HEK293 (cell line): ENCODE results near the gene SCNN1A.

ENCODE experiments used
- CTCF ChIA-PET: fragments of 350-600 bp; formaldehyde crosslinking; extraction: SDS; loops from one replicate; lab custom pipeline; 2021; ENCODE audit warnings: antibody characterized with exemption; lab: Yijun Ruan, JAX
- POLR2A ChIA-PET: fragments of 300-600 bp; formaldehyde crosslinking; extraction: SDS; loops from one replicate; lab custom pipeline; 2020; ENCODE audit warnings: antibody characterized with exemption, inconsistent platforms; lab: Yijun Ruan, JAX
- H3K27ac ChIP-seq: fragments of 200-500 bp; sonication (Bioruptor generic); 2 replicates; pipeline ENCODE4 v1.5.1; 2014; ENCODE audit warnings: low read depth, low read length, control low read depth, inconsistent platforms; ENCODE audit errors: extremely low read depth
- H3K36me3 ChIP-seq, 2 experiments: fragments of 200-500 bp in 1 of 2; sonication (Bioruptor generic) in 1 of 2; 1 replicate in 1 of 2; 2 replicates in 1 of 2; pipeline ENCODE4 v1.5.1; 2014 to 2017; ENCODE audit warnings: inconsistent platforms in 2 of 2, low read length in 2 of 2; ENCODE audit not compliant: control insufficient read depth in 2 of 2, insufficient read depth in 1 of 2
- H3K4me1 ChIP-seq: fragments of 200-500 bp; sonication (Bioruptor generic); 2 replicates; pipeline ENCODE4 v1.5.1; 2014; ENCODE audit warnings: mild to moderate bottlenecking, low read length, inconsistent platforms; ENCODE audit not compliant: control insufficient read depth, insufficient read depth
- H3K4me3 ChIP-seq: 2 replicates; pipeline ENCODE4 v1.5.1; 2011; ENCODE audit warnings: low read depth, mild to moderate bottlenecking, control low read depth, low read length, moderate library complexity
- H3K9me3 ChIP-seq: fragments of 200-500 bp; sonication (Bioruptor generic); 2 replicates; pipeline ENCODE4 v1.5.1; 2014; ENCODE audit warnings: low read depth, low read length, inconsistent platforms; ENCODE audit not compliant: control insufficient read depth, insufficient read depth
- BCL11B ChIP-seq: fragments of 450-650 bp; formaldehyde crosslinking; IDR thresholded peaks from 2 replicates; pipeline ENCODE4 v1.5.1; 2016; ENCODE audit warnings: low read depth, missing biosample characterization, missing genetic modification characterization
- EGR2 ChIP-seq: fragments of 450-650 bp; formaldehyde crosslinking; IDR thresholded peaks from 2 replicates; pipeline ENCODE4 v1.5.1; 2016; ENCODE audit warnings: low read depth, missing biosample characterization, missing genetic modification characterization
- FEZF1 ChIP-seq: fragments of 450-650 bp; formaldehyde crosslinking; IDR thresholded peaks from 2 replicates; pipeline ENCODE4 v1.5.1; 2016; ENCODE audit warnings: missing biosample characterization, missing genetic modification characterization
- GLIS1 ChIP-seq: fragments of 450-650 bp; formaldehyde crosslinking; IDR thresholded peaks from 2 replicates; pipeline ENCODE4 v1.5.1; 2016; ENCODE audit warnings: missing biosample characterization, missing genetic modification characterization
- REPIN1 ChIP-seq: fragments of 450-650 bp; formaldehyde crosslinking; IDR thresholded peaks from 2 replicates; pipeline ENCODE4 v1.5.1; 2017; ENCODE audit warnings: missing biosample characterization, missing genetic modification characterization, low read depth
- ZIC2 ChIP-seq: fragments of 450-650 bp; formaldehyde crosslinking; IDR thresholded peaks from 2 replicates; pipeline ENCODE4 v1.5.1; 2016; ENCODE audit warnings: missing biosample characterization, missing genetic modification characterization
- ZNF146 ChIP-seq: fragments of 450-650 bp; formaldehyde crosslinking; IDR thresholded peaks from 2 replicates; pipeline ENCODE4 v1.5.1; 2016; ENCODE audit warnings: missing biosample characterization, missing genetic modification characterization
- ZNF184 ChIP-seq: fragments of 450-650 bp; IDR thresholded peaks from 2 replicates; pipeline ENCODE4 v1.5.1; 2018; ENCODE audit warnings: missing biosample characterization, mild to moderate bottlenecking, missing genetic modification characterization
- ZNF202 ChIP-seq: fragments of 450-650 bp; formaldehyde crosslinking; IDR thresholded peaks from 2 replicates; pipeline ENCODE4 v1.5.1; 2016; ENCODE audit warnings: missing biosample characterization, missing genetic modification characterization, borderline replicate concordance
- ZNF239 ChIP-seq: fragments of 450-650 bp; formaldehyde crosslinking; IDR thresholded peaks from 2 replicates; pipeline ENCODE4 v1.5.1; 2016; ENCODE audit warnings: missing biosample characterization, missing genetic modification characterization
- ZNF248 ChIP-seq: fragments of 450-650 bp; formaldehyde crosslinking; IDR thresholded peaks from 2 replicates; pipeline ENCODE4 v1.5.1; 2017; ENCODE audit warnings: missing biosample characterization, missing genetic modification characterization
- ZNF324 ChIP-seq: fragments of 450-650 bp; formaldehyde crosslinking; IDR thresholded peaks from 2 replicates; pipeline ENCODE4 v1.5.1; 2016; ENCODE audit warnings: missing biosample characterization, missing genetic modification characterization
- ZNF350 ChIP-seq: fragments of 450-650 bp; formaldehyde crosslinking; IDR thresholded peaks from 2 replicates; pipeline ENCODE4 v1.5.0; 2017; ENCODE audit warnings: missing biosample characterization, mild to moderate bottlenecking, missing genetic modification characterization
- ZNF530 ChIP-seq: fragments of 450-650 bp; formaldehyde crosslinking; IDR thresholded peaks from 2 replicates; pipeline ENCODE4 v1.5.1; 2016; ENCODE audit warnings: low read depth, missing biosample characterization, missing genetic modification characterization
- ZNF600 ChIP-seq: fragments of 450-650 bp; formaldehyde crosslinking; IDR thresholded peaks from 2 replicates; pipeline ENCODE4 v1.5.1; 2016; ENCODE audit warnings: missing biosample characterization, missing genetic modification characterization
- ZNF692 ChIP-seq: fragments of 450-650 bp; formaldehyde crosslinking; IDR thresholded peaks from 2 replicates; pipeline ENCODE4 v1.5.1; 2016; ENCODE audit warnings: missing biosample characterization, missing genetic modification characterization
- ZNF701 ChIP-seq: fragments of 450-650 bp; formaldehyde crosslinking; IDR thresholded peaks from 2 replicates; pipeline ENCODE4 v1.5.1; 2016; ENCODE audit warnings: missing biosample characterization, missing genetic modification characterization
- ZNF791 ChIP-seq: fragments of 450-650 bp; formaldehyde crosslinking; IDR thresholded peaks from 2 replicates; pipeline ENCODE4 v1.5.1; 2016; ENCODE audit warnings: missing biosample characterization, missing genetic modification characterization
- ZSCAN30 ChIP-seq: fragments of 450-650 bp; IDR thresholded peaks from 2 replicates; pipeline ENCODE4 v1.5.1; 2018; ENCODE audit warnings: missing biosample characterization, mild to moderate bottlenecking, missing genetic modification characterization, moderate library complexity

Gene SCNN1A

GRCh38 chr12:6317693-6318439, 57.5 kb downstream of the SCNN1A start:
- Histone ChIP-seq H3K9me3 (no peaks in the 10 kb centered on the region), H3K4me1 (peaks cover 2% of the 10 kb centered on the region), H3K27ac (no peak overlapping the region), H3K4me3 (no peak overlapping the region), H3K36me3 (no peaks in the 10 kb centered on the region)
- CTCF ChIA-PET = interaction anchor here (0.6 kb wide), 1 partner anchor 128 kb away, joined by 6 read pairs; no protein-coding TSS in a partner anchor
- no peak for TF ChIP-seq EGR2
- TF ChIP-seq ZSCAN30 = no peak
- TF ChIP-seq ZNF202 (tag by site-specific recombination) = no peak
- TF ChIP-seq ZNF530 (tag by site-specific recombination) = no peak
- TF ChIP-seq ZNF600 (tag by site-specific recombination) = no peak
- no peak for TF ChIP-seq ZNF184 (tag by site-specific recombination)
- TF ChIP-seq ZNF350 (tag by site-specific recombination) = no peak
- no peak for TF ChIP-seq FEZF1 (tag by site-specific recombination)
- TF ChIP-seq ZNF239 (tag by site-specific recombination) = no peak
- TF ChIP-seq ZNF248 (tag by site-specific recombination) = no peak
- TF ChIP-seq ZNF701 = no peak
- no peak for TF ChIP-seq REPIN1 (tag by site-specific recombination)
- POLR2A ChIA-PET = no interaction called here

GRCh38 chr12:6316921-6317692, 58.3 kb downstream of the SCNN1A start:
- ChIA-PET CTCF (interaction anchor here (0.6 to 1.2 kb wide), 5 partner anchors 8 to 374 kb away, joined by 3 read pairs; no protein-coding TSS in a partner anchor), POLR2A (interaction anchor here (0.7 to 1.0 kb wide), 2 partner anchors 9 to 14 kb away, joined by 3 read pairs; no protein-coding TSS in a partner anchor)
- Histone ChIP-seq H3K4me3 (no peak overlapping the region), H3K36me3 (no peaks in the 10 kb centered on the region), H3K4me1 (no peaks in the 10 kb centered on the region), H3K27ac (no peak overlapping the region), H3K9me3 (no peaks in the 10 kb centered on the region)
- no peak for TF ChIP-seq GLIS1 (tag by site-specific recombination)
- no peak for TF ChIP-seq ZNF791 (tag by site-specific recombination)
- TF ChIP-seq ZNF146 = no peak
- TF ChIP-seq ZNF692 (tag by site-specific recombination) = no peak
- TF ChIP-seq BCL11B (tag by site-specific recombination) = no peak
- TF ChIP-seq ZNF324 (tag by site-specific recombination) = no peak
- TF ChIP-seq ZIC2 = peak; percentile 81
- TF ChIP-seq, all 188 proteins: peak for 1
